22Rv1 (cell line): Measurements from ENCODE around the gene PTGR3.

Source experiments
- CTCF ChIP-seq: fragments of 450-650 bp; IDR thresholded peaks from 2 replicates; pipeline ENCODE4 v1.5.1; 2017; ENCODE audit warnings: mild to moderate bottlenecking
- ZFX ChIP-seq: fragments of 450-650 bp; IDR thresholded peaks from 2 replicates; pipeline ENCODE4 v1.6.1; 2017; ENCODE audit warnings: antibody characterized with exemption, borderline replicate concordance

- TF ChIP-seq CTCF (no peak), ZFX (no peak)
Measured at GRCh38 chr18:75185460-75185859, 23.5 kb downstream of the PTGR3 start.
